ENCODE measurements around the gene PEAR1. TPM values are rescaled to one million over a fixed set of nuclear protein-coding genes. Genes with fewer than 3 reads are reported as not detected.
A peak's percentile ranks its signal among the peaks of the same experiment; 100 is the strongest.

Gene PEAR1
- total RNA-seq, 1 donor from 2014 or later = not detected

DNA sequence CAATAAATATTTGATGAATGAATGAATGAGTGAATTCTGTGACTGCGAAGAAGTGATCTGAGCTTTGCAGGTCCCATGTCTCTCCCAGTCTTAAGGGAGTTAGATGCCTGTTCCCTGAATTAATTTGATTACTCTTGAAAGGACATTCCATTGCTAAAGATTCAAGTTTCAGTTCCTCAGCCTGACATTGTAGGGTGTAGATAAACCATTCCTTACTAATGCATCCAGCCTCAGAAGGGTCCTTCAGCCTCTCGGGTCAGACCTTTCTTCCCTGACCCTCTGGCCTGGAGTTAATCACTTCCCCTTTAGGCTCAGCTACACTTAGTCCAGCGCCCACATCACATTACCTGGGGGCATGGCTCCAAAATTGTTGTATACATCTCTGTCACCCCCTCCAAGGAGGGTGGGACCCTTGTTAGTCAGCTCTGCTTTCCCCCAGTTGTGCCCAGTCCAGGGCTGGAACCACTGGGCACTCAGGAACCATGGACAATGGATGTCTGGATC, 37.2 kb upstream of the PEAR1 start:
- Mint-ChIP-seq H3K9me3 (no peaks in the 10 kb centered on the region), H3K27ac (no peak overlapping the region), H3K4me3 (no peak overlapping the region), H3K36me3 (ENCODE audit: low read depth) (no peaks in the 10 kb centered on the region), H3K27me3 (peaks cover 49% of the 10 kb centered on the region), H3K4me1 (peaks cover 12% of the 10 kb centered on the region)
- TF ChIP-seq, protein P1, sequence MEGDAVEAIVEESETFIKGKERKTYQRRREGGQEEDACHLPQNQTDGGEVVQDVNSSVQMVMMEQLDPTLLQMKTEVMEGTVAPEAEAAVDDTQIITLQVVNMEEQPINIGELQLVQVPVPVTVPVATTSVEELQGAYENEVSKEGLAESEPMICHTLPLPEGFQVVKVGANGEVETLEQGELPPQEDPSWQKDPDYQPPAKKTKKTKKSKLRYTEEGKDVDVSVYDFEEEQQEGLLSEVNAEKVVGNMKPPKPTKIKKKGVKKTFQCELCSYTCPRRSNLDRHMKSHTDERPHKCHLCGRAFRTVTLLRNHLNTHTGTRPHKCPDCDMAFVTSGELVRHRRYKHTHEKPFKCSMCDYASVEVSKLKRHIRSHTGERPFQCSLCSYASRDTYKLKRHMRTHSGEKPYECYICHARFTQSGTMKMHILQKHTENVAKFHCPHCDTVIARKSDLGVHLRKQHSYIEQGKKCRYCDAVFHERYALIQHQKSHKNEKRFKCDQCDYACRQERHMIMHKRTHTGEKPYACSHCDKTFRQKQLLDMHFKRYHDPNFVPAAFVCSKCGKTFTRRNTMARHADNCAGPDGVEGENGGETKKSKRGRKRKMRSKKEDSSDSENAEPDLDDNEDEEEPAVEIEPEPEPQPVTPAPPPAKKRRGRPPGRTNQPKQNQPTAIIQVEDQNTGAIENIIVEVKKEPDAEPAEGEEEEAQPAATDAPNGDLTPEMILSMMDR (IDR thresholded peaks at IDR 0.05) = no peak
- ChIA-PET CTCF (interaction anchor here (1.1 kb wide), 1 partner anchor 169 kb away, joined by 3 read pairs; no protein-coding TSS in a partner anchor), POLR2A (no interaction called here)
- ATAC-seq (ENCODE audit: low read depth) = no peak
- intact Hi-C loops (cut with micrococcal nuclease) = no loop called here
- DNase-seq = no peak

DNA sequence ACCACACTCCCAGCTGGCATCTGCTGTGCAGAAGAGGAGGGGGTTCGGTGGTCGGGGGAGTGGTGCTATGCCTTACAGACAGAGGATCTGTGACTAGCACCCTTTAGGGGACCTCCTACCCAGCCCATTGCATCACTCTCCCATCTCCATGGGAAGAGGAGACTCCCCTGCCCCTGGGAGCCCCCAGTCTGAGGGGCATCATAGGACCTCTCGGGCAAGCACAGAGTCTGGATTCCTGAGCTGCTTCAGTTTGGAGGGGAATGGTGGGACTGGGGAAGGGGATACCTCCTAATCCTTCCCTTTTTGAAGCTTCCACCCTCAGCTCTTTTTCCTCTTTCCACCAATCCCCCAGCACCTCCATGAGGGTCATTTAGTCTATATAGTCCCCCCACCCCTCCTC, 36.0 kb upstream of the PEAR1 start:
- peaks cover 52% of the 10 kb centered on the region for H3K27me3 Mint-ChIP-seq
- no peaks in the 10 kb centered on the region for H3K9me3 Mint-ChIP-seq
- intact Hi-C loops (cut with micrococcal nuclease) = no loop called here
- no peaks in the 10 kb centered on the region for H3K36me3 Mint-ChIP-seq (ENCODE audit: low read depth)
- ATAC-seq (ENCODE audit: low read depth) (no peak), DNase-seq (no peak)
- peaks cover 14% of the 10 kb centered on the region for H3K4me1 Mint-ChIP-seq
- TF ChIP-seq, protein P1 (IDR thresholded peaks at IDR 0.05) = no peak
- POLR2A ChIA-PET = no interaction called here
- CTCF ChIA-PET = interaction anchor here (0.7 to 5.0 kb wide), 5 partner anchors 33 to 323 kb away, joined by 3 to 45 read pairs (median 3); no protein-coding TSS in a partner anchor
- no peak overlapping the region for H3K4me3 Mint-ChIP-seq
- H3K27ac Mint-ChIP-seq = no peak overlapping the region

DNA sequence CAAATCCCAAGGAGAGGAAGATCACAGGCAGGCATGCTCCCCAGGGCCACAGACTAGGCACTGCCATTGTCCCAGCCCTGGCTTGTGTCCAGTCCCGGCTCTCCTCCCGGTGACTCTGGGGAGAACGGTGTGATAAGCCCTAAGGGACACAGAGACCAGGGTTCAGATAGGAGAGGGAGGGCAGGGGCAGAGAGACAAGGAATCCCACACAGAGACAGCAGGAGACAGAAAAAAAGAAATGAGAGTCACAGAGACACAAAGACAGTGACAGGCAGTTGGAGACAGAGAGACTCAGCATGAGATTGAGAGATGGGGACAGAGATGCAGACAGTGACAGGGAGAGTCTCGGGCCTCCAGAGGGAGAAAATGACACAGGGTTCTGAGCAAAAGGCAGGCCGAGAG, 35.0 kb upstream of the PEAR1 start:
- Mint-ChIP-seq H3K27ac (no peak overlapping the region), H3K4me1 (peaks cover 14% of the 10 kb centered on the region), H3K36me3 (ENCODE audit: low read depth) (no peaks in the 10 kb centered on the region), H3K27me3 (peaks cover 51% of the 10 kb centered on the region), H3K4me3 (no peak overlapping the region), H3K9me3 (no peaks in the 10 kb centered on the region)
- DNase-seq (no peak), ATAC-seq (ENCODE audit: low read depth) (no peak)
- TF ChIP-seq, protein P1 (IDR thresholded peaks at IDR 0.05) = no peak
- intact Hi-C loops (cut with micrococcal nuclease) = no loop called here
- POLR2A ChIA-PET = no interaction called here
- CTCF ChIA-PET = interaction anchor here (1.0 to 5.0 kb wide), 5 partner anchors 32 to 169 kb away, joined by 3 to 45 read pairs (median 7); no protein-coding TSS in a partner anchor

DNA sequence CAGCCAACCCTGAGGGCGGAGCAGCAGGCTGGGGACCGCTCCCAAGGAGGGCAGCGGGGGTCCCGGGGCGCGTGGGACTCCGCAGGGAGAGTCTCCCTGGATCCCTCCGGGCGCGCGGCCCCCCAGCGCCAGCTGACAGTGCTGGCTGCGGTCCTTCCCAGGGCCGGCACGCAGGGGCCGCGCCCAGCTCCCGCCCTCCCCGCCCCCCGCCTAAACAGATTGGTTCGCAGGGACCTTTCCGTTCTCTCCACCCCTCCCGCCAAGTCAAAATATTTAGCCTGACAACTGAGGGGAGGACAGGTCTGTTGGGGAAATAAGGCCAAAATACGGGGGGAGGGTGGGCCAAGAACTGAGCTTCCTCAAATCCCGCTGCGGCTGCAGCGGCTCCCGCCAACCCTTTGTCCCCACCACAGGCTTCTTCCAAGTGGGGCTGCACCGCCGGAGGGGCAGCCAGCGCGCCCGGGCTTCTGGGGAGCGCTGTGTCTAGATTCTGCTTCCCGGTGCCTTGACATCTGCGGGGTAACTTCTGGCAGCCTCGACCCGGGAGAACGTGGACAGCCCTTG, 34.5 kb upstream of the PEAR1 start, which contains the start of gene INSRR:
INSRR (minus strand) TSS at position 159 of the 564 bp plus-strand sequence. CDS start 496 bp downstream, outside the sequence.
- ChIA-PET CTCF (interaction anchor here (1.0 to 5.0 kb wide), 11 partner anchors 12 to 473 kb away, joined by 4 to 66 read pairs (median 8); no protein-coding TSS in a partner anchor), POLR2A (no interaction called here)
- Mint-ChIP-seq H3K4me1 (peaks cover 14% of the 10 kb centered on the region), H3K36me3 (ENCODE audit: low read depth) (no peaks in the 10 kb centered on the region), H3K27me3 (peaks cover 51% of the 10 kb centered on the region), H3K4me3 (peak within 1 kb of the TSS; percentile 65), H3K27ac (no peak within 1 kb of the TSS), H3K9me3 (no peaks in the 10 kb centered on the region)
- TF ChIP-seq, protein P1 (IDR thresholded peaks at IDR 0.05) = no peak
- intact Hi-C loops (cut with micrococcal nuclease) = no loop called here
- DNase-seq (no peak), ATAC-seq (ENCODE audit: low read depth) (no peak)

DNA sequence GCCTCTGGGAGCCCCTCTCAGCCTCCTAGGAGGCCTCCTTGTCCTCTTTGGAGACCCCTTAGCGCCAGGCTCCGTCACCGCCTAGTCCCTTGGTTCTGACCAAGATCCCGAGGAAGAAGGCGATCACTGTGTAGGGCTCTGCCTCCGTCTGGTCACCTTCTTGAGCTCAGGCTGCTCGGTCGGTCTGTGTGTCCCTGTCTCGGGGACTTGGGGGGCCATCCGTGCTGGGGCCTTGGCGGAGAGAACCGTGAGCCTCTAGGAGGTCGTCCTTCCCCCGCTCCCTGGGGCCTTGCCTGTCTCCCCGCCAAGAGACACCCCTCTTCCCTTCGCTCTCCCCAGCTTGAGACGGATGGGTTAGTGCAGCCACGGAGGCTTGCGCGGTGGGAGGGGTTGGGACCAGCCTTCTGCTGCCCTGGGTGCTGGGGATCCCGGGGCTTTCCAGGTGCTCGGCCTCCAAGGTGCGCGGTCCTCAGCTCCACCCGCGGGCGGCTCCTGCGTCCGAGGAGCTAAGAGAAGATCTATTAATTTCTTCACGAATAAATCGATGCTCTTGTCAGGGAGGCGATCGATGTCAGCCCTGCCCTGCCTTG, 33.9 kb upstream of the PEAR1 start:
- DNase-seq (peak; percentile 21), ATAC-seq (ENCODE audit: low read depth) (peak; percentile 12)
- H3K36me3 Mint-ChIP-seq (ENCODE audit: low read depth) = no peaks in the 10 kb centered on the region
- ChIA-PET CTCF (interaction anchor here (0.6 to 5.0 kb wide), 15 partner anchors 11 to 474 kb away, joined by 3 to 66 read pairs (median 6); no protein-coding TSS in a partner anchor), POLR2A (interaction anchor here (0.8 to 1.7 kb wide), 3 partner anchors 64 to 170 kb away, joined by 4 to 17 read pairs (median 4); no protein-coding TSS in a partner anchor)
- H3K4me3 Mint-ChIP-seq = peak overlapping the region; percentile 65
- H3K27me3 Mint-ChIP-seq = peaks cover 53% of the 10 kb centered on the region
- intact Hi-C loops (cut with micrococcal nuclease) = loop anchor here (1.0 kb wide), 4 partner anchors 46 to 170 kb away; no protein-coding TSS in a partner anchor
- H3K4me1 Mint-ChIP-seq = peaks cover 14% of the 10 kb centered on the region
- no peaks in the 10 kb centered on the region for H3K9me3 Mint-ChIP-seq
- TF ChIP-seq, protein P1 (IDR thresholded peaks at IDR 0.05) = no peak
- no peak overlapping the region for H3K27ac Mint-ChIP-seq

All from activated B cell treated with CpG ODN at 0.5 μM for 24 hours (primary cell).